Testis (tissue), 2 donors: ENCODE data around the gene OXSR1.

Experiments
- CTCF ChIP-seq, 3 experiments: fragments of 450-650 bp in 2 of 3; fragments of 200-600 bp in 1 of 3; sonication (generic) in 1 of 3; IDR thresholded peaks; one replicate each; pipeline ENCODE4 v1.5.1; 2016 to 2019; ENCODE audit warnings: antibody characterized with exemption in 3 of 3, mild to moderate bottlenecking in 2 of 3, moderate library complexity in 1 of 3
- POLR2A ChIP-seq: fragments of 450-650 bp; IDR thresholded peaks from one replicate; pipeline ENCODE4 v1.6.1; 2017; ENCODE audit warnings: antibody characterized with exemption, mild to moderate bottlenecking, moderate library complexity

GRCh38 chr3:38190481-38190881, 25.1 kb downstream of the OXSR1 start:
- TF ChIP-seq POLR2A: no peak
- no peak for TF ChIP-seq CTCF (IDR thresholded peaks at IDR 0.05)
